GM13976 (cell line): Measurements from ENCODE around the gene MAPK12.

Source experiments
- DNase-seq: peaks from one replicate; pipeline ENCODE4 v3.0.0; 2012; ENCODE audit warnings: low spot score
- CTCF ChIP-seq: IDR thresholded peaks from 2 replicates; pipeline ENCODE4 v1.5.1; 2012; ENCODE audit warnings: borderline replicate concordance, mild to moderate bottlenecking; ENCODE audit not compliant: insufficient read depth; ENCODE audit errors: extremely low read depth, missing control alignments, control extremely low read depth
- in situ Hi-C: fragments of 300-500 bp; cut with MboI; formaldehyde crosslinking; loops from one replicate; pipeline ENCODE4 v1.12.0; 2022; ENCODE audit warnings: low sequenced_read_pairs, mixed read lengths, inconsistent platforms; ENCODE audit not compliant: unreplicated experiment

MAPK12 gene

GRCh38 chr22:50307890-50308596 is 46.6 kb upstream of the MAPK12 start:
- no peak for TF ChIP-seq CTCF
- no peak for DNase-seq
- in situ Hi-C loops, result no loop called here

- no peak for TF ChIP-seq CTCF
- in situ Hi-C loops, result no loop called here
Measured at GRCh38 chr22:50306753-50307749, 45.6 kb upstream of the MAPK12 start, which contains the start of gene PLXNB2. Gene PLXNB2, minus strand, starts transcription at chr22:50307646. Its CDS starts 17,062 bp downstream, at chr22:50290584.

GRCh38 chr22:50305923-50306566 is 44.6 kb upstream of the MAPK12 start:
- no peak for TF ChIP-seq CTCF
- DNase-seq, result peak; percentile 76
- in situ Hi-C loops, result no loop called here

More at GRCh38 chr22:50306753-50307749, 45.6 kb upstream of the MAPK12 start, which contains the start of gene PLXNB2:
- peak; percentile 94 for DNase-seq

GRCh38 chr22:50305393-50305922 is 44.0 kb upstream of the MAPK12 start:
- DNase-seq, result no peak
- no peak for TF ChIP-seq CTCF
- in situ Hi-C loops, result no loop called here

- in situ Hi-C loops, result no loop called here
- no peak for DNase-seq
- TF ChIP-seq CTCF, result no peak
Measured at GRCh38 chr22:50304528-50305392, 43.3 kb upstream of the MAPK12 start.
